GM06990 (cell line): ENCODE data around the gene PLA1A.

Source experiments
- DNase-seq: peaks from one replicate; pipeline ENCODE4 v3.0.0-alpha.2; 2011; ENCODE audit not compliant: insufficient read length; ENCODE audit errors: extremely low read depth
- H3K27me3 ChIP-seq: replicated peaks from 2 replicates; pipeline ENCODE4 v1.6.0; 2011; ENCODE audit warnings: low read length; ENCODE audit not compliant: control insufficient read depth, insufficient read depth
- H3K36me3 ChIP-seq: 2 replicates; pipeline ENCODE4 v1.5.1; 2011; ENCODE audit warnings: low read length; ENCODE audit not compliant: control insufficient read depth, insufficient read depth
- H3K4me3 ChIP-seq: replicated peaks from 2 replicates; pipeline ENCODE4 v1.5.1; 2011; ENCODE audit warnings: low read depth, mild to moderate bottlenecking, control low read depth, low read length
- TF ChIP-seq, protein P1 (sequence below): IDR thresholded peaks from 2 replicates; pipeline ENCODE4 v1.5.1; 2011; ENCODE audit warnings: low read length, control low read depth, mild to moderate bottlenecking, inconsistent platforms; ENCODE audit not compliant: insufficient read depth, poor library complexity, severe bottlenecking

The PLA1A gene

DNA sequence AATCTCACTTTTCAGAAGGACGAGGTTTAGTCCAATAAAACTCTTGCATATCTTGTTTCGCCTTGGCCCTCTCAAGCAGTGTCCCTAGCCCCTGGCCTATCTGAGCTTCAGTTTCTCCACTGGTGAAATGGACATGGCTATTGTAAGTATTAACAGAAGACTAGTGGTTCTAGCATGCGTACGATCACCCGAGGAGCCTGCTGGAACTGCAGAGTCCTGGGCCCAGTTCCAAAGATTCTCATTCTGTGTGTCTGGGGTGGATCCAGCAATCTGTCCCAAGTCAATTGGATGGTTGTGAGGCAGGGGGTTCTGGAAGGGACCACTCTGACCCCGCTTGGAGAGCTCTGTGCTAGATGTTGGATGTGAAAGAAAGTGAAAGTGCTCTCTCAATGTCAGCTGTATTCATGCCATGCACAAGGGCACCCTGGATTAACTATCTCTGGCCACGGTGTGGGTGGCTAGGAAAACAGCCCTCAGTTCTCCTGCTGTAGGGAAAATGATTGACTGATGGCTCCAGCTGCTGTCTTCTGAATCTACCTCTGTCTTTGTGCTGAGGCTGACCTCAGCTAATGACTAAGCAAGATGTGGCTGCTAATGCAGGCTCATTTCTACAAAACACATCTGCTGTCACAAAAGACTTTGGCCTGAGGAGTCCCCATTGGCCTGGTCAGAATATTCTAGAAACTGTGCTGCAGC is 1.9 kb upstream of the PLA1A start:
- no peak overlapping the region for H3K4me3 ChIP-seq
- no peaks in the 10 kb centered on the region for H3K36me3 ChIP-seq
- TF ChIP-seq, protein P1, sequence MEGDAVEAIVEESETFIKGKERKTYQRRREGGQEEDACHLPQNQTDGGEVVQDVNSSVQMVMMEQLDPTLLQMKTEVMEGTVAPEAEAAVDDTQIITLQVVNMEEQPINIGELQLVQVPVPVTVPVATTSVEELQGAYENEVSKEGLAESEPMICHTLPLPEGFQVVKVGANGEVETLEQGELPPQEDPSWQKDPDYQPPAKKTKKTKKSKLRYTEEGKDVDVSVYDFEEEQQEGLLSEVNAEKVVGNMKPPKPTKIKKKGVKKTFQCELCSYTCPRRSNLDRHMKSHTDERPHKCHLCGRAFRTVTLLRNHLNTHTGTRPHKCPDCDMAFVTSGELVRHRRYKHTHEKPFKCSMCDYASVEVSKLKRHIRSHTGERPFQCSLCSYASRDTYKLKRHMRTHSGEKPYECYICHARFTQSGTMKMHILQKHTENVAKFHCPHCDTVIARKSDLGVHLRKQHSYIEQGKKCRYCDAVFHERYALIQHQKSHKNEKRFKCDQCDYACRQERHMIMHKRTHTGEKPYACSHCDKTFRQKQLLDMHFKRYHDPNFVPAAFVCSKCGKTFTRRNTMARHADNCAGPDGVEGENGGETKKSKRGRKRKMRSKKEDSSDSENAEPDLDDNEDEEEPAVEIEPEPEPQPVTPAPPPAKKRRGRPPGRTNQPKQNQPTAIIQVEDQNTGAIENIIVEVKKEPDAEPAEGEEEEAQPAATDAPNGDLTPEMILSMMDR: no peak
- H3K27me3 ChIP-seq: no peaks in the 10 kb centered on the region
- no peak for DNase-seq

DNA sequence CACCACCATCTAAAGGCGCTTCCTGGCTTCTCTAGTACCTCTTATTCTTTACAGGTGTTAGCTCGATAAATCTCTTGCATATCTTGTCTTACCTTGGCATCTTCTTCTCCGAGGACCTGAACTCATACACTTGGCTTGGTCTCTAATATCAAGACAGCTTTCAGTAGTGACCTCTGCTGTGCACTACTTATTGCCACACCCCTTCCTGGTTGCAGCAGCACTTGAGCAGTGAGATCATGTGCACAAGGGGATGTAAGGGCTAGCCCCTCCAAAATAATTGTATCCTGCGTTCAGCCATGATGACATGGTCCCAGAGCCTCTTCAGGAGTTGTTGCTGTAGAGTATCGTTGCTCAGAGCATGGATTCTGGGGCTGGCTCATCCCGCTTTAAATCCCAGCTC is 1.3 kb upstream of the PLA1A start:
- no peak for DNase-seq
- Histone ChIP-seq H3K36me3 (no peaks in the 10 kb centered on the region), H3K27me3 (no peaks in the 10 kb centered on the region), H3K4me3 (no peak overlapping the region)
- TF ChIP-seq, protein P1: no peak

DNA sequence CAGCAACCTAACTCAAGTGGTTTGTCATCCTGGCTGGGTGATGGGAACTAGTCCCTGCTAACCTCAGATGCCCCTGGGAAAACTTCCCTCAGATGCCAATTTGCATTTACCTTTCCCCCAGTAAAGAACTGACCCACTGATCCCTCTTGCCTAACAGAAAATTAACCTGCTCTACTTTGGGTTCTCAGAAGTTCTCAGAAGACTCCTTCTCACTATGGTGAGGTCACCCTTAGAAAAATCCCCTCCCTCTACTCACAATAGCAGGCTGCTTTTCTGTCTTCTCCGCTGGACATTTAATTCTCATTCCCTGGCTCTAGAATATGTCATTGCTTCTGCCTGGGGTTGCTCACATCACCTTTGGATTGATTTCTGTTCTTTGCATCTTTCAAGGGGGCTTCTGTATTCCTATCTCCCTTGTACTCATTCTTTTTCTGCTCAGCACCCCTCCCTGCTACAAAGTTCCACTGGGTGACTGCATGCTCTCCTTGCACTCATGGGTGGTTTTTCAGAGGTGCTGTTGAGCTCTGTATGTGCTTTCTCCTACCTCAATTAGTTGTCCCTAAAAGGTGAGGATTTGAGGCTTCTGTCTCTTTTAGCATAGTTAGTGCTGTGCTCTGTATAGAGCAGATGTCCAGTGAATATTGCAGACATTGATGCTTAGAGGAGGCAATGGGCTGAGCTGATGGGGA is 869 bp downstream of the PLA1A start:
- TF ChIP-seq, protein P1: no peak
- Histone ChIP-seq H3K36me3 (no peaks in the 10 kb centered on the region), H3K4me3 (peak overlapping the region; percentile 36), H3K27me3 (no peaks in the 10 kb centered on the region)
- peak; percentile 58 for DNase-seq

DNA sequence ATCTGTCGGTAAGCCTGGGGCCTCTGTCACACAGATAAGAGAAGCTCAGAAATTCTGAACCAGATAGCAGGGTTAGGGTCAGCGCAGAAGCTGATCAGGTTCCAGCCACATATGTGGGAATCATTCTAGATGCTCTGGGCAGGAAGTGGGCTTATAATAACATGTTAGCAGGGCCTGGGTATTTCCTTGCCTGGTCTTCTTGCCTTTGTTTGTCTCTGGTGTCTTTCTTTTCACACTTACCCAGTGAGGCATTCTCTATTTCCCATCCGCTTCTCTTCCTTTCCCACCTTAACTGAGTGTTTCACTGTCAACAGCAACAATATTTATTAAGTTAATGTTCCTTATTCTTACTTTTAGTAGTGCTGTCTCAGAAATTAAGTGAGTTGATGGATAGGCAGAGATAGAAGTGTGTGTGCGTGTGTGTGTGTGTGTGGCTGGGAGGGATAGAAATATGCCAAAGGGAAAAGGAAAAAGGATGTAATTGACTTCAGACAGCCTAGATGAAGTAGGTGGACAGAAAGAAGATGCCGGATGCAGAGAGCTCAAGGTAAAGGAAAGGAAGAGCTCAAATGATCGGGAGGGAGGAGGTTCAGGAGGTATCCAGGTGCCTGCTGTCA is 2.0 kb downstream of the PLA1A start:
- TF ChIP-seq, protein P1: no peak
- H3K4me3 ChIP-seq: peak overlapping the region; percentile 41
- no peaks in the 10 kb centered on the region for H3K36me3 ChIP-seq
- no peaks in the 10 kb centered on the region for H3K27me3 ChIP-seq
- no peak for DNase-seq

DNA sequence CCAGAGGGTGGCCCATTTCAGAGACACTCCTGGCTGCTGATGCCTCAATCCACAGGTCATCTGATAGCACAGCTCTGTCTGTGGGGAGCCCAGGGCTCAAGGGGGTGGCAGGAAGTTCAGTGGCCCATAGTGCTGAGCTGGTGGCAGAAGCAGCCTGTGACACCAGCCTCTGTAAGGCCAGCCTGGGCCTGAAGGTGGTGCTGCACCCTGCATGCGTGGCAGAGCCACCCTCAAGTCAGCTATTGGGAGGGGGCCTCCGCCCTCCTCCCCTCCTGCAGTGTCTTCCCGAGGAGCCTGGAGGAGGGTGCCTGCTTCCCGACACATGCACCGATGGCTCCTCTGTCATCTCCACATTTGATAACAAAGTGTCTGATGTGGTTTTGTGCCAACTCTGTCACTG is 3.0 kb downstream of the PLA1A start:
- DNase-seq: peak; percentile 82
- Histone ChIP-seq H3K4me3 (peak overlapping the region; percentile 41), H3K36me3 (no peaks in the 10 kb centered on the region), H3K27me3 (no peaks in the 10 kb centered on the region)
- TF ChIP-seq, protein P1: peak; percentile 94
